GM21360 (cell line): ENCODE results near the gene SLC27A4.
A peak's percentile ranks its signal among the peaks of the same experiment; 100 is the strongest.

Experiments
- ATAC-seq: cut with Tn5 transposase; IDR thresholded peaks from one replicate; pipeline ENCODE4 v1.9.1; 2021; ENCODE audit warnings: mild to moderate bottlenecking, moderate library complexity; ENCODE audit not compliant: unreplicated experiment

SLC27A4 gene

GRCh38 chr9:128361986-128362646 lies 21.8 kb downstream of the SLC27A4 start:
- peak; percentile 69 for ATAC-seq

- ATAC-seq, result no peak
These were observed 22.4 kb downstream of the SLC27A4 start for GRCh38 chr9:128362774-128363173.

DNA sequence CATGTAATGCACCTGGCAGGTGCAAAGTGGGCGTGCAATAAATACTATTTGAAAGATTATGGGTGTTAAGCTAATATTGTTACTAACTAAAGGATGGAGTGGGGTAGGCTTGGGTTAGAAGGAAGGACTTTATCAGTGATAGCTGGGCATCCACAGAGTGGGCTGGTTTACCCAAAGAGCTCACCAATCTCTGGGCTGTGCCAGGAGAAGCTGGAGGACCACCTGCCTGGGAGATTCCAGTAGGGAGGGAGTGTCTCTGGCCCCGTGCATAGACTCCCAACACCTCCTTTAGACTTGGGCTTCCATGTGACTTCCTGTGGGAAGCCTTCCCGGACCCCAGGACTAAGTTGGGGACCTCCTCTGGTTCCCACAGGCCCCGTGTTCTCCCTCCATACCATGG lies 25.2 kb downstream of the SLC27A4 start:
- no peak for ATAC-seq

GRCh38 chr9:128369024-128369706 lies 28.8 kb downstream of the SLC27A4 start:
- ATAC-seq, result no peak

- no peak for ATAC-seq
These were observed 30.0 kb downstream of the SLC27A4 start for GRCh38 chr9:128370367-128370751.

GRCh38 chr9:128370752-128371629 lies 30.7 kb downstream of the SLC27A4 start, which contains the start of gene URM1:
Gene URM1, plus strand, starts transcription at chr9:128371374. Its CDS starts 7 bp downstream, at chr9:128371381.
- peak; percentile 72 for ATAC-seq

- peak; percentile 5 for ATAC-seq
These were observed 31.3 kb downstream of the SLC27A4 start for GRCh38 chr9:128371630-128372117.

GRCh38 chr9:128372188-128372641 lies 31.9 kb downstream of the SLC27A4 start:
- ATAC-seq, result no peak

DNA sequence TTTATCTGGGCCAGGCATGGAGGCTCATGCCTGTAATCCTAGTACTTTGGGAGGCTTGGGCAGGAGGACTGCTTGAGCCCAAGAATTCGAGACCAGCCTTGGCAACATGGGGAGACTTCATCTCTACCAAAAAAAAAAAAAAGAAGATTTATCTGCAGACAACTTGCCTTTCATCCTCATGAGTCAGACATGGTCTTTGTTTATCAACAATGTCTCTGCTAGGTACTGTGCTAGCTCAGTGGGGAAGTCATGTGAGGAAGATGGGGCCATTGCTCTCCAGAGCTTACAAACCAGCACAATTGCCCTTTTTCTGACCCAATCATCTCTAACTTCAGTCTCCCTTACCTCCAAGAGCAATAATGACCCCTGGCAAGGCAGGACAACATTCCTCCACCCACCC lies 32.5 kb downstream of the SLC27A4 start:
- ATAC-seq, result no peak

DNA sequence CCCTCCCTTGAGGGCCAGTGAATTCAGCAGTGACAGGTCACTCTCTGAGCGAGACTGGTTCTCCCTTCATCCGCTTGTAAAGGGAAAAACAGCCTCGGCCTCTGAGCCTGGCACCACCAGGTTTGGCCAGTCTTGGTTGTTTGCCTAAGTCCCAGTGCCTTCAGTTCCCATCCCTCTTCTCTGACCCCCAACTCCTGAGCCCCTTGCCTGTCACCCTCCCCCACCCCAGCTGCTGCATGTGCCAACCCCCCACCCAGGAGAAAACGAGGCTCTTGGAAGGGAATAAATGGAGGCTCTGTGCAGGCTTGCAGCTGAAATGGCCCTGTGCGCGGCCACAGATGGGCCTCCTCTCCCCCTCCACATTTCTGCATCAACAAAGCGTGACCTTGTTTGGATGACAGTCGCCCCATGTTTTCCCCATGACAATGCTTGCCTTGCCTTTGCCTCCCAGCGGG lies 33.9 kb downstream of the SLC27A4 start:
- ATAC-seq, result no peak

- no peak for ATAC-seq
These were observed 35.5 kb downstream of the SLC27A4 start for GRCh38 chr9:128375865-128376264.

DNA sequence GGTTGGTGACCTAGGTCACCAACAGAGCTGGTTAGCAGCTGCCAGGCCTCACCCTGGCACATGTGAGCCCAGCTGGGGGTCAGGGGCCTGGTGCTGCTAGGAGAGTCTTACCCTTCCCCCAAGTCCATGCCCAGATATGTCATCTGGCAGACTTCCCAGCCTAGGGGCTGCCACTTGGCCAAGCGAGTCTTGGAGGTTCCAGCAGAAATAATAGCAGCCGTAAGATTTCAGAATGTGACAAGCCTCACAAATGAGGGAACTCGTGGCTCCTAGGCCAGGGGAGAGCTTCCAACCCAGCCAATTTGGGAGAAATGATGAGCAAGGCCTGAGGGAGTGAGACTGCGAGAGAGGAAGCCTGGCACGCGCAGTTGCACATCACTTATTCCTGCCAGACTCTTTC lies 41.9 kb downstream of the SLC27A4 start:
- no peak for ATAC-seq

DNA sequence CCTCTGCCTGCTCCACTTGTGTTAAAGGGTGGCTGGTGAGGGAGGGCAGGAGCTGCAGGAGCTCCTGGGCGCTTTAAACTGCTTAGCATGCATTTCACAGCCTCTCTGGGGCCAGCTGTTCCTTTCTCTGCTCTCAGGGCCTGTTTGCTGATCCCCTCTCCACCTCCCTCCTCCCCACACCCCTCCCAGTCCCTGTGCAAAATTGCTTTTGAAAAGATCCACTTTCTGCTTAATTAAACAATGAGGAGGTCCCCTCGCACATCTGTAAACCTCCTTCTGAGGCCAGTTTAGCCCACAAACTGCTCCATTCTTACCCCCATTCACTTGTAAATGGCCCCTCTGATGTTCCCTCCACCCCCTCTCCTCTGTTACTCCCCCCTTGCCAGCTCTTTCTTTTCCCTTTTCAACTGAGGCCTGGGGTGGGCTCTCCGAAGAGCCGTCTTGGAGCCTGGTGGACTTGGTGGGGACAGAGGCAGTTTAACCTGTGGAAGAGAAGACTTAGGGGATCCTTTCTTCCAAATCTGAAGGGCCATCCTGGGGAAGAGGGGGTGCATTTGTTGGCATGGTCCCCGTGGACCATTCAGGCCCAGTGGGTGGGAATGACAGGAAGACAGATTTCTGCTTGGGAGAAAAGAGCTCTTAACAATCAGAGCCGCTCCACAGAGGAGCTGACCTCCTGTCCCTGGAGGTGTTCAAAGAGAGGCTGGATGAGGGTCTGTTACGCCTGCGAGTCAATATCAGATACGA lies 42.9 kb downstream of the SLC27A4 start:
- ATAC-seq, result no peak

DNA sequence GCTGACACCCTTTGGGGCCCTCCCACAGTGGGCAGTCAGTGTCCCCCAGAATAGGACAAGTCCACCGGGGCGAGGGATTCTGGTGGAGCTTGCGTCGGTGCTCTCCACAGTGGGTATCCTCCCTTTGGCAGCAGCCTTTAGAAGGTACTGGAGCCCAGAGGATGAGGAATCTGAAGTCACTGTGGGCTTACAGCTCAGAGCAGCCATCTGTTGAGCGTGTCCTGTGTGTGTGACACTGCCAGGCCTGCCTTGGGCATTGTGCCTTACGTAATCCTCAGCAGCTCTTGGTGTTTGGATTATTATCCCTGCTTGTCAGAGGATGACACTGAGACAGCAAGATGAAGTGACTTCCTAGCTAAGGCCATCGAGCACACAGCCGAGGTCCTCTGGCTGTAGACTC lies 43.5 kb downstream of the SLC27A4 start:
- ATAC-seq, result no peak

DNA sequence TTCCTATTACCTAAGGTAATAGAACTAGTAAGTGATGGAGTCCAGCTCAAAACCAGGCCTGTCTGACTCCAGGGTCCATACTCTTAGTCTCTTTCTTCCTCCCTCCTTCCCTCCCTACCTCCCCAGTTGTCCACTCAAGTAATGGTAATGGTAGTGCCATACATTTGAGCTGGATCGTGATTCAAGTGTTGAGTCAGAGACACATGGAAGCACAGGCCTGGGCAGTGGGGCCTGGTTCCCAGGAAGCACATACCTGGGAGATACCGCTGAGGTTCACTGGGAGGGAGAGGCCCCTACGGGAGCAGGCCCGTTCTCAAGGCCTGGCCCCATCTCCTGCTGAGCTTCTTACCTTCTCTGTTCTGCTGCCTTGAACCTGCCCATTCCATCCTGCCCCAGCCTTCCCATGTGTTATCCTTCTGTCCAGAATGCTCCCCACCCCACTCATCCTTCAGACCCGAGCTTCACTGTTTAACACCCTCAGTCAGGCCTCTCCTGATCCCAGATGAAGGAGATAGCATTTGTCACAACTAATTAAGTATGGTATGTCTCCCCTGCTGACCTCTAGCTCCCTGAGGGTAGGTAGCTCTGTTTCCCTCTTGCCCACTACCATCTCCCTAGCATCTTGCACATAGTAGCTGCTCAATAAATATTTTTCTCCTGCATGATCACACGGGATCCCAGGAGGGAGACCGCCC lies 44.6 kb downstream of the SLC27A4 start:
- ATAC-seq, result no peak

DNA sequence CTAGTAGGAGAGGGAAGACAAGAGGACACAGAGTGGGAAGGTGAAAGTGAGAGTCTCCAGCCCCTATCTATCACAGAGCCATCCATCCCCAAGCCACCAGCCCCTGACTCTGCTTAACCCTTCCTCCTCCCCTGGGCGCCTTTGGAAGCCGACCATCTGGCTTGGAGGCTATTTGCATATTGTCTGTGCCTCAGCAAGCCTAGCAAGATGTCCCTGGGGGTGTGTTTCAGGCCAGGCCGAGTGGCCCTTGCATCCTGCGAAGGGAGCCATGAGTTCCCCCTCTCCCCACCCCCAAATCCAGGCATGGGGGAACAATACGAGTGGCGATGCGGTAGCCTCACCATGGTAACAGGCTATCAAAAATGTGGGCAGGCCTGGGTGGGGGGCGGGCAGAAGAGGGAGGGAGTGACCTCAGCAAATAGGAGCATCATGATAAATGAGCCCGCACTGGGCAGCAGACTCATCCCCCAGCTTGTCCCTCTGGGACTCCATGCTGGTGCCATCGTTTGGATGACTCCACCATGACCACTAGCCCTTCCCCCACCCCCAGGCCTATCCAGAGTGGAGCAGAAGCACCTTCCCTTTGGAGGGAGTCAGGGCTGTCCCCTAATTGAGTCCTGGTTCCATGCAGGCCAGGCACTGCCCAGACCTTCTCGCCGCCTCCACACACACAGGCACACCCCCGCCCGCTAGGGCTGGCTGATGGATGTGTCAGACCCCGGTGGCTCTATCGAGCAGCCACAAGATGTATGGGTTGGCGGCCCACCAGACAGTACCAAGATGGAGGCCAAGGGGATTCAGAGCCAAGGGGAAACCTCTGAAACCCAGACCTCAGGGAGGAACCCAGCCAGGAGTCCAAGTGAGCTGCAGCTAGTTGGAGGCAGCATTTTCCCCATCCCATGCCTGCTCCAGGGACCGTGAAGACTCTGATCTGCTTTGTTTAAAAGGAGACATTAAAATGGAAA lies 45.5 kb downstream of the SLC27A4 start:
- no peak for ATAC-seq

DNA sequence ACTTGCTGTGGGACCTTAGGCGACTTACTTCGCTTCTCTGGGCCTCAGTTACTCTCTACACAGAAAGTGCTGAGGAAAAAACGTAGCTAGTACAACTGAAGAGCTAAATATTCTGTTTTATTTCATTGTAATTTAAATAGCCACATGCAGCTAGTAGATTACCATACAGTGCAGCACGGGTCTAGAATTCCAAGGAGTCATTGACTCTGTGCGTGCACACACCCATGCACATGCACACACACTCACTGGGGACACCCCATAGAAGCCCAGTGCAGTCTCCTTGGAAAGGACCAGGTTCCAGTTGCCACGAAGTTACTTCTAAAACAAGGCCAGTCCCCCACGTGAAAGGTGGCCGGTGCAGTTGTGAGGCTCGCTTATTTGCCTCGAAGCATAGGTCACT lies 47.8 kb downstream of the SLC27A4 start:
- no peak for ATAC-seq

DNA sequence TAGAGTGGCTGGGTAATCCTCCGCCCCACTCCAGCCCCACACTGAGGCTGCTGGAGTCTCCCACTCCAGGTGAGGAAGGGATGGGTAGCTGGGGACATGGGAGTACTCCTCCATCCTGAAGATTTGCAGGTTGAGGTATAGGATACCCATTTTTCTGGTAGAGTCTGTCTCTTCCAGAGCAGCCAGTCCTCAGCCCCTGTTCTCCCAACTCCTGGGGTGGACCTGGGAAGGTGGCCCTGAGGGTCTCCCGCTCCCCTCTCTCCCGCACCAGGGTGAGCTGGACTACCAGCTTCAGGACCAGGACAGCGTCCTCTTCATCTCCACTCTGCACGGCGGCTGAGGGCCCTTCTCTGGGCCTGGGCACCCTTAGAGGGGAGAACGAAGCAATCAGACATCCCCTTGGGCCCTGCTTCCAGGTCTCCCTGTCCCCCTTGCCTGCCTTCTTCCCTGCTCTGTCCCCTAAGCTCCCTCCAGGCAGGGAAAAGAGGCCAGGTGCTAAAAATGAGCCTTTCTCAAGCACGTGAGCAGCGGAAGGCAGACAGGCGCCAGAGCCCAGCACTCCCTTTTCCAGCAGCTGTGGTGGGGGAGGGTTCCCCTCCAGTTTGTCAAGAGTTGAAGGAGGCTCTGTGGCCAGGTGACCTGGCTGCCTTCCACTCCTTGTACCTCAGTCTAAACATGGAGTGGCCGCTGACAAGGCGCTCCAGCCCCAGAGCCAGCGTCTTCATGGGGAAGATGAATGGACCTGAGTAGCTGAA lies 49.2 kb downstream of the SLC27A4 start:
- no peak for ATAC-seq
